Breast epithelium (tissue), 4 donors: ENCODE results near the gene MAN1C1. TPM values are rescaled to one million over a fixed set of nuclear protein-coding genes. Genes with fewer than 3 reads are reported as not detected.

ENCODE experiments used
- DNase-seq, 2 donors: peaks; one replicate each; pipeline ENCODE4 v3.0.0-alpha.2; 2019; ENCODE audit warnings: low spot score in 2 of 2
- H3K27ac ChIP-seq, 2 donors: fragments of 200-600 bp; sonication (generic) in 1 of 2; one replicate each; pipeline ENCODE4 v1.5.1; 2016 to 2019; ENCODE audit warnings: mild to moderate bottlenecking in 1 of 2
- H3K27me3 ChIP-seq, 2 donors: fragments of 200-600 bp; sonication (generic) in 1 of 2; one replicate each; pipeline versions ENCODE4 v1.5.1 to v1.6.0; 2017 to 2019; ENCODE audit warnings: control low read depth in 1 of 2, mild to moderate bottlenecking in 1 of 2
- H3K36me3 ChIP-seq: fragments of 200-600 bp; one replicate; pipeline ENCODE4 v1.5.1; 2019
- H3K4me1 ChIP-seq, 2 donors: fragments of 200-600 bp; sonication (generic); one replicate each; pipeline ENCODE4 v1.5.1; 2016 to 2019; ENCODE audit warnings: control low read depth in 1 of 2
- H3K4me3 ChIP-seq, 3 donors: fragments of 200-600 bp; sonication (generic); 1 replicate in 2 of 3; 2 replicates in 1 of 3; pipeline ENCODE4 v1.5.1; 2016 to 2019; ENCODE audit warnings: mild to moderate bottlenecking in 3 of 3, moderate library complexity in 2 of 3
- H3K9me3 ChIP-seq, 2 donors: fragments of 200-600 bp; sonication (generic) in 1 of 2; one replicate each; pipeline ENCODE4 v1.5.1; 2016 to 2019; ENCODE audit warnings: control low read depth in 1 of 2
- POLR2A ChIP-seq: fragments of 450-650 bp; IDR thresholded peaks from one replicate; pipeline ENCODE4 v1.6.1; 2016; ENCODE audit warnings: antibody characterized with exemption, mild to moderate bottlenecking, moderate library complexity
- POLR2AphosphoS5 ChIP-seq, 3 donors: sonication (generic); formaldehyde crosslinking; IDR thresholded peaks; one replicate each; pipeline ENCODE4 v1.6.1; 2017; ENCODE audit warnings: antibody characterized with exemption in 3 of 3
- intact Hi-C: fragments of 100-400 bp; cut with DNase I; formaldehyde crosslinking; loops from one replicate; pipeline ENCODE4 v1.15.1; 2023; ENCODE audit warnings: low total_unique reads
- total RNA-seq, 3 donors: library from RNA; depleted of rRNA; stranded (reverse); fragments of >200 nt; gene quantifications; one replicate each; pipeline ENCODE4 v1.1.0, GENCODE V29; 2016
- TF ChIP-seq, protein P1 (sequence below), 3 donors: fragments of 450-650 bp; IDR thresholded peaks; one replicate each; pipeline ENCODE4 v1.5.1; 2016 to 2017; ENCODE audit warnings: antibody characterized with exemption in 3 of 3, mild to moderate bottlenecking in 3 of 3, moderate library complexity in 3 of 3

Gene MAN1C1
- total RNA-seq, 3 donors from 2014 or later, result 6.7 to 13.8 (median 6.9) TPM

- DNase-seq, result no peak
- intact Hi-C loops, result no loop called here
- TF ChIP-seq, protein P1, sequence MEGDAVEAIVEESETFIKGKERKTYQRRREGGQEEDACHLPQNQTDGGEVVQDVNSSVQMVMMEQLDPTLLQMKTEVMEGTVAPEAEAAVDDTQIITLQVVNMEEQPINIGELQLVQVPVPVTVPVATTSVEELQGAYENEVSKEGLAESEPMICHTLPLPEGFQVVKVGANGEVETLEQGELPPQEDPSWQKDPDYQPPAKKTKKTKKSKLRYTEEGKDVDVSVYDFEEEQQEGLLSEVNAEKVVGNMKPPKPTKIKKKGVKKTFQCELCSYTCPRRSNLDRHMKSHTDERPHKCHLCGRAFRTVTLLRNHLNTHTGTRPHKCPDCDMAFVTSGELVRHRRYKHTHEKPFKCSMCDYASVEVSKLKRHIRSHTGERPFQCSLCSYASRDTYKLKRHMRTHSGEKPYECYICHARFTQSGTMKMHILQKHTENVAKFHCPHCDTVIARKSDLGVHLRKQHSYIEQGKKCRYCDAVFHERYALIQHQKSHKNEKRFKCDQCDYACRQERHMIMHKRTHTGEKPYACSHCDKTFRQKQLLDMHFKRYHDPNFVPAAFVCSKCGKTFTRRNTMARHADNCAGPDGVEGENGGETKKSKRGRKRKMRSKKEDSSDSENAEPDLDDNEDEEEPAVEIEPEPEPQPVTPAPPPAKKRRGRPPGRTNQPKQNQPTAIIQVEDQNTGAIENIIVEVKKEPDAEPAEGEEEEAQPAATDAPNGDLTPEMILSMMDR (IDR thresholded peaks at IDR 0.05), result no peak
- TF ChIP-seq POLR2AphosphoS5 (IDR thresholded peaks at IDR 0.05) (no peak), POLR2A (no peak)
- H3K27me3 ChIP-seq, result no peaks in the 10 kb centered on the region
- H3K27ac ChIP-seq, result no peak overlapping the region
- no peaks in the 10 kb centered on the region for H3K36me3 ChIP-seq
- no peaks in the 10 kb centered on the region for H3K9me3 ChIP-seq
- H3K4me3 ChIP-seq, result no peak overlapping the region
- peaks cover 0 to 9% of the 10 kb centered on the region in 2 donors for H3K4me1 ChIP-seq
Measured at GRCh38 chr1:25771221-25772114, 154.9 kb downstream of the MAN1C1 start.

DNA sequence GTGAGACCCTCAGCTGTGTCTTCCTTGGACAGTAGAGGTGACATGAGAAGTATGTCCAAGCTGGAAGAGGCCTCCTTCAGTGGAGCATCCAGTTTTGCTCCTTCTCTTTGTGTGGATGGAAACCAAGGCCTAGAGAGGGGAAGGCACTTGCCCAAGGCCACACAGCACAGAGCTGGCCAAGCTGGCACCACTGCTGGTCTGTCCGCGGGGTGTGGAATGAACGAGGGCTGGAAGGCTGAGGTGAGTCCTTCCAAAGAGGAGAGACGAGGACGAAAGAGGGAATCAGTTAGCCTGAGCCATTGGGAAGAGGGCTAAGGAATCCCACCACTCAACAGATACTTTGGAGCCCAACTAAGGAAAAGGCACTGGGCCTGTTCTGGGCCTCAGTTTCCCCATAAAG lies 155.6 kb downstream of the MAN1C1 start:
- no peak for DNase-seq
- Histone ChIP-seq H3K9me3 (no peaks in the 10 kb centered on the region), H3K36me3 (no peaks in the 10 kb centered on the region), H3K27me3 (no peaks in the 10 kb centered on the region), H3K4me1 (peaks cover 0 to 9% of the 10 kb centered on the region in 2 donors), H3K4me3 (no peak overlapping the region), H3K27ac (no peak overlapping the region)
- TF ChIP-seq POLR2AphosphoS5 (IDR thresholded peaks at IDR 0.05) (no peak), POLR2A (no peak)
- TF ChIP-seq, protein P1 (IDR thresholded peaks at IDR 0.05), result no peak
- intact Hi-C loops, result no loop called here

GRCh38 chr1:25772692-25773245 lies 156.2 kb downstream of the MAN1C1 start:
- Histone ChIP-seq H3K4me3 (no peak overlapping the region), H3K9me3 (no peaks in the 10 kb centered on the region), H3K4me1 (peaks cover 0 to 9% of the 10 kb centered on the region in 2 donors), H3K36me3 (no peaks in the 10 kb centered on the region), H3K27me3 (no peaks in the 10 kb centered on the region), H3K27ac (no peak overlapping the region)
- no peak for DNase-seq
- intact Hi-C loops, result no loop called here
- TF ChIP-seq POLR2AphosphoS5 (IDR thresholded peaks at IDR 0.05) (no peak), POLR2A (no peak)
- TF ChIP-seq, protein P1 (IDR thresholded peaks at IDR 0.05), result no peak

DNA sequence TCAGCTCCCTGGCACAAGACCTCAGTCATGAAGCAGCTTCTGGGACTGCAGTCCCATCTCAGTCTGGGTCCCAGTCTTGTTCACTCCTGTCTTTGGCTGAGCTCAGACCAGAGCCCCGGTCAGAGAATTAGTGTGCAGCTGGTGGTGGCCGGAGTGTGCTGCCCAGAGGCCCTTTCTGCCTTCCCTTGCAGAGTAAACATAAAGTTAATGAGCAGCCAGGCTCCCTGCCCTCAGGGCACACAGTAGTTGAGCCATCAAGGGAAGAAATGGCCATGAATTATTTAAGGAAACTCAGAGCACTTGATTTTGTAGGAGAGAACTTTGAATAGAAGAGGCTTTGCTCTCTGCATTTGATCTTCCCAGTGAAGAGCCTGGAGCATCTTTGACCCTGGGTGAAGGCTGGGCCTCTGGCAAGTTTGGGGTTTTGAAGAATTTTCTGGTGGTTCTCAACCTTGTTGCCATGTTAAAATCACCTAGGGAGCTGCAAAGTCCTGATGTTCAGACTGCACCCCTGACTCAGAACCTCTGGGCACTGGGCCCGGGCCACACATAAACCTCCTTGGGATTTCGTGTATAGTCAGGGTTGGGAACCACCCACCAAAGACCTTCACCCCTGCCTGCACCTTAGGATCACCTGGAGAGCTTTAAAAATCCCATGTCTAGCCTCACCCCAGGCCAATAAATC lies 157.0 kb downstream of the MAN1C1 start:
- no peaks in the 10 kb centered on the region for H3K36me3 ChIP-seq
- intact Hi-C loops, result no loop called here
- DNase-seq, result peak; percentile 58 to 71

More for the DNA sequence above, 157.0 kb downstream of the MAN1C1 start:
- H3K4me3 ChIP-seq, result no peak overlapping the region
- no peak overlapping the region for H3K27ac ChIP-seq
- no peaks in the 10 kb centered on the region for H3K9me3 ChIP-seq
- TF ChIP-seq, protein P1 (IDR thresholded peaks at IDR 0.05), result no peak
- TF ChIP-seq POLR2A, result no peak
- TF ChIP-seq POLR2AphosphoS5 (IDR thresholded peaks at IDR 0.05), result no peak
- H3K27me3 ChIP-seq, result no peaks in the 10 kb centered on the region
- peaks cover 0 to 9% of the 10 kb centered on the region in 2 donors for H3K4me1 ChIP-seq
